Upper lobe of left lung (tissue), 4 donors: ENCODE measurements around the gene CCDC142.

Experiments used
- EP300 ChIP-seq, 4 donors: sonication (generic); formaldehyde crosslinking; IDR thresholded peaks; one replicate each; pipeline ENCODE4 v1.5.1; 2017; ENCODE audit warnings: antibody characterized with exemption in 4 of 4, control low read depth in 2 of 4
- POLR2A ChIP-seq, 4 donors: fragments of 450-650 bp; IDR thresholded peaks; one replicate each; pipeline ENCODE4 v1.5.1; 2016 to 2017; ENCODE audit warnings: antibody characterized with exemption in 4 of 4, mild to moderate bottlenecking in 2 of 4
- POLR2AphosphoS5 ChIP-seq, 2 donors: sonication (generic); formaldehyde crosslinking; IDR thresholded peaks; one replicate each; pipeline ENCODE4 v1.5.1; 2017; ENCODE audit warnings: antibody characterized with exemption in 2 of 2
- TF ChIP-seq, protein P1 (sequence below), 6 experiments: fragments of 450-650 bp in 4 of 6; fragments of 200-600 bp in 2 of 6; sonication (generic) in 2 of 6; IDR thresholded peaks; one replicate each; pipeline ENCODE4 v1.5.1; 2016 to 2019; ENCODE audit warnings: antibody characterized with exemption in 6 of 6

DNA sequence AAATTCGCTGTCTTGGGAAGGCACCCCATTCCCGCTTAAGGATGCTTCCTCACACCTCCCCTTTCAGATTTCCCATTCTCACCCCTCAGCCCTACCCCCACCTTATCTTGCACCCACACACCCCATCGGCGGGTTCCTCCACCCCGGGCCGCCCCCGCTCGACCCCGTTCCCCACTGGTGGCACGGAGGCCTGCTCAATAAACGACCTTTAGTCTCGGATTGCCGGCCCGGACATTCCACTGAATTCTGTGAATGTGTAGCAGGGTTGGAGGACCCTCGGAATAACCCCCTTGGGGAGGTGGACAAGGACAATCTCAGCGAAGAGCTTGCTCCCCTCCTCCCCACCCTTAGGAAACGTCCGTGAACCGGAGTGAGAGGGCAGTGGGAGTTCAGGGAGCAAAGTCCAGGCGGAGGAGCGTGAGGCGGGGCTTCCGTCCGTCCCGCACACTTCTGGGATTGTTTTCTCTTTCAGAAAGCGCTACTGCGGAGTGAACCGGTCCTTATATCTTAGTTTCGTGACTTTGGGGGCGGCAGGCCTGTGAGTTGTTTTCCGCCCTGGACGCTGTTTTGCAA lies 19.4 kb upstream of the CCDC142 start:
- TF ChIP-seq, protein P1, sequence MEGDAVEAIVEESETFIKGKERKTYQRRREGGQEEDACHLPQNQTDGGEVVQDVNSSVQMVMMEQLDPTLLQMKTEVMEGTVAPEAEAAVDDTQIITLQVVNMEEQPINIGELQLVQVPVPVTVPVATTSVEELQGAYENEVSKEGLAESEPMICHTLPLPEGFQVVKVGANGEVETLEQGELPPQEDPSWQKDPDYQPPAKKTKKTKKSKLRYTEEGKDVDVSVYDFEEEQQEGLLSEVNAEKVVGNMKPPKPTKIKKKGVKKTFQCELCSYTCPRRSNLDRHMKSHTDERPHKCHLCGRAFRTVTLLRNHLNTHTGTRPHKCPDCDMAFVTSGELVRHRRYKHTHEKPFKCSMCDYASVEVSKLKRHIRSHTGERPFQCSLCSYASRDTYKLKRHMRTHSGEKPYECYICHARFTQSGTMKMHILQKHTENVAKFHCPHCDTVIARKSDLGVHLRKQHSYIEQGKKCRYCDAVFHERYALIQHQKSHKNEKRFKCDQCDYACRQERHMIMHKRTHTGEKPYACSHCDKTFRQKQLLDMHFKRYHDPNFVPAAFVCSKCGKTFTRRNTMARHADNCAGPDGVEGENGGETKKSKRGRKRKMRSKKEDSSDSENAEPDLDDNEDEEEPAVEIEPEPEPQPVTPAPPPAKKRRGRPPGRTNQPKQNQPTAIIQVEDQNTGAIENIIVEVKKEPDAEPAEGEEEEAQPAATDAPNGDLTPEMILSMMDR (IDR thresholded peaks at IDR 0.05) = no peak
- no peak for TF ChIP-seq POLR2A (IDR thresholded peaks at IDR 0.05)
- TF ChIP-seq EP300 (IDR thresholded peaks at IDR 0.05) = no peak
- no peak for TF ChIP-seq POLR2AphosphoS5 (IDR thresholded peaks at IDR 0.05)
